ENCODE measurements around the gene GNG7.

DNA sequence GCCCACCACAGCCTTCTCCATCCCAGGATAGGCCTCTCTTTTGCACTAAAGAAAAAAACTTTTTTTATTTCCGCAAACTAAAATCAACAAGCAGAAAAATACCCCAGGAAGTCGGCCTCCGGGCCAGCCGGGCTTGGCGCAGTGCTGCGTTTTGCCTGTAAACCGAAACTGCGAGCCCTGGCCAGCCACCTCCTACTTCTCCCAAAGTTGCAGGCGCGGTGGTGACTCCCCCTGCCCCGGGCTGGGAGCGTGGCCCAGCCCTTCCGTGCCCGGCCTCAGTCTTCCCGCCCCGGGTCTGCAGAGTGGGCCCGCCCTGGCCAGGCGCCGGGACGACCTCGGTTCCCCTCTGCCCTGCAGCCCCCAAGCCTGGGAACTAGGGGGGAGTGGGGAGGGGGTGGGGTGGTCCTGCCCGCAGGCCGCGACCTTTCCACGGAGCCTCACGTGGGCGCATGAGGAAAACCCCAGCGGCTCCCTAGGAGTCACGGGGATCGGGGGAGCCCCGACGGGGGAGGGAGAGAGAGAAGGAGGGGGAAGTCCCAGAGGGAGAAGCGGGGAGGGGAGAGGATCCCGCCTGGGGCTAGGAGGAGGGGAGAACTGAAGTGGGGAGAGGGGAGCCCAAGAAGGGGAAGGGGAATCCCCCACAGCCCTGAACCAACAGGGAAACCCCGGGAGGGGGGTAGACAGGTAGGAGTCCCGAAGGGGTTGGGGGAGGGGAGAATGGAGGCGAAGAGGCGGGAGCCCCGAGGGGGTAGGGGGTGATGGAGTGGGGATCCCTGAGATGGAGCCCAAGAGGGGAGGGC lies 223.5 kb downstream of the GNG7 start:
- TF ChIP-seq, protein P1, sequence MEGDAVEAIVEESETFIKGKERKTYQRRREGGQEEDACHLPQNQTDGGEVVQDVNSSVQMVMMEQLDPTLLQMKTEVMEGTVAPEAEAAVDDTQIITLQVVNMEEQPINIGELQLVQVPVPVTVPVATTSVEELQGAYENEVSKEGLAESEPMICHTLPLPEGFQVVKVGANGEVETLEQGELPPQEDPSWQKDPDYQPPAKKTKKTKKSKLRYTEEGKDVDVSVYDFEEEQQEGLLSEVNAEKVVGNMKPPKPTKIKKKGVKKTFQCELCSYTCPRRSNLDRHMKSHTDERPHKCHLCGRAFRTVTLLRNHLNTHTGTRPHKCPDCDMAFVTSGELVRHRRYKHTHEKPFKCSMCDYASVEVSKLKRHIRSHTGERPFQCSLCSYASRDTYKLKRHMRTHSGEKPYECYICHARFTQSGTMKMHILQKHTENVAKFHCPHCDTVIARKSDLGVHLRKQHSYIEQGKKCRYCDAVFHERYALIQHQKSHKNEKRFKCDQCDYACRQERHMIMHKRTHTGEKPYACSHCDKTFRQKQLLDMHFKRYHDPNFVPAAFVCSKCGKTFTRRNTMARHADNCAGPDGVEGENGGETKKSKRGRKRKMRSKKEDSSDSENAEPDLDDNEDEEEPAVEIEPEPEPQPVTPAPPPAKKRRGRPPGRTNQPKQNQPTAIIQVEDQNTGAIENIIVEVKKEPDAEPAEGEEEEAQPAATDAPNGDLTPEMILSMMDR (IDR thresholded peaks at IDR 0.05), result no peak
- no peak for TF ChIP-seq POLR2AphosphoS5 (IDR thresholded peaks at IDR 0.05; ENCODE audit: low read depth, low read length)
- no peak for TF ChIP-seq RCOR1 (IDR thresholded peaks at IDR 0.05; ENCODE audit: low read length)
- TF ChIP-seq TEAD4 (IDR thresholded peaks at IDR 0.05; ENCODE audit: borderline replicate concordance, insufficient read depth), result no peak
- TF ChIP-seq EP300 (IDR thresholded peaks at IDR 0.05; ENCODE audit: borderline replicate concordance in 1 of 2, low read depth in 1 of 2, low read length in 1 of 2), result no peak
- TF ChIP-seq YY1 (IDR thresholded peaks at IDR 0.05; ENCODE audit: low read depth), result no peak
- TF ChIP-seq EZH2phosphoT487 (IDR thresholded peaks at IDR 0.05; ENCODE audit: borderline replicate concordance, low read depth), result no peak
- TF ChIP-seq IRF3 (IDR thresholded peaks at IDR 0.05; ENCODE audit: low read depth, low read length), result no peak
- no peak for TF ChIP-seq GABPA (IDR thresholded peaks at IDR 0.05; ENCODE audit: low read depth)
- no peak for TF ChIP-seq TAF1 (IDR thresholded peaks at IDR 0.05; ENCODE audit: borderline replicate concordance, low read depth, low read length)
- TF ChIP-seq RFX5 (IDR thresholded peaks at IDR 0.05; ENCODE audit: low read length), result no peak
